WI38 (cell line): ENCODE data around the gene ANKRD31.
"Not testable (repeated sequence)": the region's sequence is repeated elsewhere in the genome, so short reads cannot be mapped to it uniquely, and the experiment has no call there.

Experiments
- H3K4me3 ChIP-seq: 2 replicates; pipeline ENCODE4 v1.5.1; 2011; ENCODE audit warnings: low read depth, mild to moderate bottlenecking, control low read depth, low read length
- TF ChIP-seq, protein P1 (sequence below): IDR thresholded peaks from 2 replicates; pipeline ENCODE4 v1.5.1; 2012; ENCODE audit warnings: low read depth, mild to moderate bottlenecking, control low read depth, low read length

The ANKRD31 gene

DNA sequence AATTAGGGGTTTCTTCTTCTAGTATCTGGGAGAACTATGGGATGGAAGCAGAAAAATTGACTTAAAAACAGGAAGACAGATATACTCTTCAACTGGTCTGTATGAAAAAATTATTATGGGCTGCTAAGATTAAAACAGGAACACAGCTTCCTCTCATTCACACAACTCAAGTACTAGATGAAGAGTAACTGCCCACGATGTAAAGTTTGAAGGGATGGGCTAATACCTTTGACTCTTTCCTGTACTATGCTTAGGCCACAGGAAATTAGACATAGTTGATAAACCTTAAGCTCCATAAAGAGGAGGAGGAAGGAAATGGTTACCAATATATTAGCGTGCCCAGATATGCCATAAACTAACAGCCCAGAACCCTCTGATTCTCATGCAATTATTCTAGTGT, 88.6 kb downstream of the ANKRD31 start:
- no peak overlapping the region for H3K4me3 ChIP-seq
- TF ChIP-seq, protein P1, sequence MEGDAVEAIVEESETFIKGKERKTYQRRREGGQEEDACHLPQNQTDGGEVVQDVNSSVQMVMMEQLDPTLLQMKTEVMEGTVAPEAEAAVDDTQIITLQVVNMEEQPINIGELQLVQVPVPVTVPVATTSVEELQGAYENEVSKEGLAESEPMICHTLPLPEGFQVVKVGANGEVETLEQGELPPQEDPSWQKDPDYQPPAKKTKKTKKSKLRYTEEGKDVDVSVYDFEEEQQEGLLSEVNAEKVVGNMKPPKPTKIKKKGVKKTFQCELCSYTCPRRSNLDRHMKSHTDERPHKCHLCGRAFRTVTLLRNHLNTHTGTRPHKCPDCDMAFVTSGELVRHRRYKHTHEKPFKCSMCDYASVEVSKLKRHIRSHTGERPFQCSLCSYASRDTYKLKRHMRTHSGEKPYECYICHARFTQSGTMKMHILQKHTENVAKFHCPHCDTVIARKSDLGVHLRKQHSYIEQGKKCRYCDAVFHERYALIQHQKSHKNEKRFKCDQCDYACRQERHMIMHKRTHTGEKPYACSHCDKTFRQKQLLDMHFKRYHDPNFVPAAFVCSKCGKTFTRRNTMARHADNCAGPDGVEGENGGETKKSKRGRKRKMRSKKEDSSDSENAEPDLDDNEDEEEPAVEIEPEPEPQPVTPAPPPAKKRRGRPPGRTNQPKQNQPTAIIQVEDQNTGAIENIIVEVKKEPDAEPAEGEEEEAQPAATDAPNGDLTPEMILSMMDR = no peak

DNA sequence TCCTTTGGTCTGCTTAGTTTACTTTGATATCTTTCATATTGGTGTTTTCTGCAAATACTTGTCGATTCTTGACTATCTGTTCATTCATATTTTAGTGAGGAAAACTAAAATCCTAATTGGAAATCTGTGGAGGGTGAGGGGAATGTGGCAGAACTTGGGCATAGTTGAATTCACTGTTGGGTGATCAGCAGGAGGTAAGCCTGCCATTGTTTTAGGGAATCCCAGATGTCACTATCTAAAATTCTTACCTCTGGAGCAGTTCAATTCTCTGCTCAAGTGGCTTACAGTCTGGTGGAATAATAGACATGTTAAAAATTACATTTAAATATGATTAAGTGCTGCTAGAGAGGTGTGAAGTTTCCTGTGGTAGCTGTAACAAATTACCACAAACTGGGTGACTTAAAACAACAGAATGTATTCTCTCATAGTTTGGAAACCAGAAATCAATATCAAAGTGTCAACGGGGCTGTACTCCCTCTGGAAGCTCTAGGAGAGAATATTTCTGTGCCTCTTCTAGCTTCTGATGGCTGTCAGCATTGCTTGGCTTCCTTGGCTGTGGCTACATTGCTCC, 94.0 kb downstream of the ANKRD31 start:
- TF ChIP-seq, protein P1 = no peak
- no peak overlapping the region for H3K4me3 ChIP-seq

DNA sequence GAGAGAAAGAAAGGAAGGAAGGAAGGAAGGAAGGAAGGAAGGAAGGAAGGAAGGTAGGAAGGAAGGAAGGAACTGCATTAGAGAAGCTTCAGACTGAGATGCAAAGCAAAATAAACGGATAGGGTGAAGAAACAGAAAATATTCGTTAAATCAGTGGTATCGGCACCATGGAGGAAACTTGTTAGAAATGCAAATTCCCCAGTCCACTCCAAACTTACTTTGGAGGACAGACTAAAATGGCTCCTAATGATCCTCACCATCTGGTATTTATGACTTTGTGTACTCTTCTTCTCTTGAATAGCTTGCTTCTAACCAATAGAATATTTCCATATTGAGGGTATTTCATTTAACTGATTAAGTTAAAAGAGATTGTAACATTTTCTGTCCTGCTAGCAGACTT, 96.4 kb downstream of the ANKRD31 start:
- TF ChIP-seq, protein P1 = no peak
- H3K4me3 ChIP-seq = no peak overlapping the region

DNA sequence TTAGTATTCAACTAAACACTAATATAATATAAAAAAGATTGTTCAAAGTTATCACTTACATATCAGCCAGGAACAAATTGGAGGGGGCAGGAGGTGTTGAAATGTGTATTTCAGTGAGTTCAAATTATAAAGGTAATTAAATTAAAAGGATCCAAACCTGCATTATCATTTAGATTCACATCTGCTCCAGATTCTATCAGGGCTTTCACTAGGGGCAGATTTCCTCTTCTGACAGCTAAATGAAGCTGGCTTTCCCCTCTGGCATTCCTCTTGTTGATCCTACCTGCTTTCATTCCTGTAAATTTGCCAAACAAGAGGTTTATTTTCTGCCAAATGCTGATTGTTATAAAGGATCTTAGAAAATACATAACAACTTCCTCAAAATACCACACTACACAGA, 98.0 kb downstream of the ANKRD31 start:
- no peak overlapping the region for H3K4me3 ChIP-seq
- TF ChIP-seq, protein P1 = no peak

DNA sequence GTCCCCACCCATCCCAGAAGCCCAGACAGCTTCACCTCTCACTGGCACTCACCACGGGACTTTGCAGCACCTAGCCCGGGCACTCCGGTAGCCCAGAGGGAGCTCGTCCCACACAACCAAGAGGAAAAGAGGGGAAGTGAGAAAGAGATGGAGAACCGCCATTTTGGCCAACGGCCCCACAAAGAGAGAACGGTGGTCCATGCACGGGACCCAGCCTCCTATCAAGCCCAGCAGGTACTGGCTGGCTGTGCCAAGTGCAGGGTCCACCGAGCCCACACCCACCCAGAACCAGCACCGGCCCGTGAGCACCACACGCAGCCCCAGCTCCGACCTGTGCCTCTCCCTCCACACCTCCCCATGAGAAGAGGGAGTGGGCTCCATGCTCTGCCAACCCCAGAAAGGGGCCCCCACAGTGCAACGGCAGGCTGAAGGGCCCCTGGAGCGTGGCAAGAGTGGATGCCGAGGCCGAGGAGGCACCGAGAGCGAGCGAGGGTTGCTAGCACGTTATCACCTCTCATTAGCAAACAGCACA, 105.8 kb downstream of the ANKRD31 start:
- TF ChIP-seq, protein P1 = no peak

DNA sequence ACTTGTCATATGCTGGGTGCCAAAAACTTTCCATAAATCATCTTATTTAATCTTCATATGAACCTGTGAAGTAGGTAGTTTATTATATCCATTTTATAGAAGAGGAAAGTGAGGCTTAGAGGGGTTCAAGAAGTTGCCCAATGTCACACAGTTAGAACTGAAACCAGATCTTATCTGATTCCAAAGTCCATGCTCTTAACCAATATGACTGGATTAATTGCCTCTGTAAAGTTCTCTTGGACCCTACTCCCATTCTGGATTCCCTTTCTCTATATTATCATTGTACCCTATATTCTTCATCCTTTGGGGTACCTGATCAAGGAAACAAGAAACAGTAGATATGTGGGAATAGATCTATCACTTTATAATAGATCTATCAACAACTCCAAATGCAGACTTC, 119.8 kb downstream of the ANKRD31 start:
- H3K4me3 ChIP-seq = no peak overlapping the region
- TF ChIP-seq, protein P1 = no peak

More for the DNA sequence above, 105.8 kb downstream of the ANKRD31 start:
- no peak overlapping the region for H3K4me3 ChIP-seq

DNA sequence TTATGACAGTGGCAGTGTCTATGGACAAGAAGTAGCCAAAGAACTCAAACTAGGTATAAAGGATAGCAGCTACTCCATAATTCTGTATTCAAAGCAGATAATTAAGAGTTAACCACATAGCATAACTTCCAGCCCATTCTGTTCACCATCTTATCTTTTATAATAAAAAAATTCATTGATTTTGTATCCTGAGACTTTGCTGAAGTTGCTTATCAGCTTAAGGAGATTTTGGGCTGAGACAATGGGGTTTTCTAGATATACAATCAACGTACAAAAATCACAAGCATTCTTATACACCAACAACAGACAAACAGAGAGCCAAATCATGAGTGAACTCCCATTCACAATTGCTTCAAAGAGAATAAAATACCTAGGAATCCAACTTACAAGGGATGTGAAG, 122.4 kb downstream of the ANKRD31 start:
- not testable (repeated sequence) for H3K4me3 ChIP-seq
